H1 (cell line): ENCODE data around the gene TGM4. TPM values are rescaled to one million over a fixed set of nuclear protein-coding genes. Genes with fewer than 3 reads are reported as not detected.

ENCODE experiments used
- CTCF ChIA-PET: fragments of 300-600 bp; sonication (Branson Sonifier 250); formaldehyde crosslinking; loops from one replicate; lab custom pipeline; 2021; ENCODE audit not compliant: partially characterized antibody; lab: Charles Lee
- POLR2A ChIA-PET: fragments of 300-600 bp; sonication (Branson Sonifier 250); formaldehyde crosslinking; loops from one replicate; lab custom pipeline; 2021; ENCODE audit warnings: inconsistent platforms; ENCODE audit not compliant: partially characterized antibody; lab: Charles Lee
- DNase-seq, 2 experiments: peaks; one replicate each; pipeline versions ENCODE4 v3.0.0 to v3.0.0-alpha.2; 2010 to 2022; ENCODE audit warnings: low spot score in 2 of 2, low read depth in 1 of 2, mixed read lengths in 1 of 2
- FAIRE-seq: peaks from 2 replicates; lab custom pipeline; 2011; peaks lifted over from hg19 to GRCh38; lab: Jason Lieb, UNC
- H2AFZ ChIP-seq: 2 replicates; pipeline ENCODE4 v1.8.1; 2012; ENCODE audit warnings: low read length, inconsistent platforms
- H2AK5ac ChIP-seq: 2 replicates; pipeline ENCODE4 v1.6.1; 2013; ENCODE audit warnings: low read depth, low read length
- H2BK120ac ChIP-seq: replicated peaks from 2 replicates; pipeline ENCODE3; 2013; ENCODE audit warnings: low read depth, low read length, inconsistent platforms
- H2BK12ac ChIP-seq: 2 replicates; pipeline ENCODE4 v1.6.1; 2013; ENCODE audit warnings: low read depth, low read length
- H2BK15ac ChIP-seq: 2 replicates; pipeline ENCODE4 v1.6.1; 2013; ENCODE audit warnings: low read length
- H2BK20ac ChIP-seq: 2 replicates; pipeline ENCODE4 v1.6.1; 2013; ENCODE audit warnings: low read length
- H2BK5ac ChIP-seq: 2 replicates; pipeline ENCODE4 v1.6.1; 2013; ENCODE audit warnings: low read depth, low read length
- H3K14ac ChIP-seq: 2 replicates; pipeline ENCODE4 v1.6.1; 2013; ENCODE audit warnings: inconsistent platforms; ENCODE audit not compliant: insufficient read length
- H3K18ac ChIP-seq: 2 replicates; pipeline ENCODE4 v1.6.1; 2013; ENCODE audit warnings: low read length; ENCODE audit errors: extremely low read depth
- H3K23ac ChIP-seq: 2 replicates; pipeline ENCODE4 v1.6.1; 2013; ENCODE audit warnings: inconsistent platforms; ENCODE audit not compliant: insufficient read length
- H3K23me2 ChIP-seq: 2 replicates; pipeline ENCODE4 v1.6.1; 2013; ENCODE audit warnings: low read depth, low read length
- H3K27ac ChIP-seq: 2 replicates; pipeline ENCODE4 v1.6.1; 2011; ENCODE audit warnings: low read depth, low read length, inconsistent platforms
- H3K27me3 ChIP-seq, 4 experiments: replicated peaks in 1 of 4; 1 replicate in 1 of 4; 2 replicates in 3 of 4; pipeline versions ENCODE4 v1.6.1 to v1.8.1; 2011 to 2013; ENCODE audit warnings: low read length in 3 of 4, mild to moderate bottlenecking in 3 of 4, inconsistent platforms in 2 of 4, mixed read lengths in 2 of 4, moderate library complexity in 1 of 4; ENCODE audit not compliant: control insufficient read depth in 3 of 4, insufficient read depth in 3 of 4; ENCODE audit errors: extremely low read depth in 1 of 4
- H3K36me3 ChIP-seq, 4 experiments: 2 replicates each; pipeline versions ENCODE4 v1.6.1 to v1.8.1; 2011 to 2013; ENCODE audit warnings: mild to moderate bottlenecking in 4 of 4, low read length in 3 of 4, moderate library complexity in 2 of 4, control low read depth in 1 of 4, inconsistent platforms in 1 of 4; ENCODE audit not compliant: insufficient read depth in 4 of 4, control insufficient read depth in 2 of 4
- H3K4ac ChIP-seq: replicated peaks from 2 replicates; pipeline ENCODE3; 2013; ENCODE audit warnings: low read length, low read depth, mixed read lengths, inconsistent platforms; ENCODE audit not compliant: insufficient read length
- H3K4me1 ChIP-seq, 4 experiments: replicated peaks in 1 of 4; 1 replicate in 1 of 4; 2 replicates in 3 of 4; pipeline versions ENCODE4 v1.6.1 to v1.8.1; 2011 to 2013; ENCODE audit warnings: low read length in 3 of 4, inconsistent platforms in 2 of 4, mixed read lengths in 1 of 4; ENCODE audit not compliant: insufficient read depth in 4 of 4, control insufficient read depth in 3 of 4
- H3K4me2 ChIP-seq, 2 experiments: 2 replicates each; pipeline versions ENCODE4 v1.6.1 to v1.8.1; 2011 to 2013; ENCODE audit warnings: low read depth in 2 of 2, low read length in 2 of 2, control low read depth in 1 of 2, inconsistent platforms in 1 of 2, mild to moderate bottlenecking in 1 of 2; ENCODE audit not compliant: insufficient read depth in 1 of 2
- H3K4me3 ChIP-seq, 4 experiments: fragments of 200-600, 300-600 bp in 1 of 4; sonication (generic), shearing (Covaris generic), sonication (Bioruptor Twin) in 1 of 4; 2 replicates each; pipeline versions ENCODE4 v1.5.1 to v1.8.1; 2011 to 2016; ENCODE audit warnings: low read length in 4 of 4, low read depth in 3 of 4, control low read depth in 2 of 4, inconsistent platforms in 2 of 4, mild to moderate bottlenecking in 2 of 4, mixed read lengths in 1 of 4, moderate library complexity in 1 of 4; ENCODE audit not compliant: insufficient read depth in 2 of 4; ENCODE audit errors: extremely low read depth in 1 of 4
- H3K56ac ChIP-seq: replicated peaks from 2 replicates; pipeline ENCODE3; 2013; ENCODE audit warnings: low read depth, mild to moderate bottlenecking, mixed read lengths, low read length, inconsistent platforms; ENCODE audit not compliant: insufficient read length
- H3K79me1 ChIP-seq: 2 replicates; pipeline ENCODE4 v1.6.1; 2013; ENCODE audit warnings: low read depth, low read length, control low read depth
- H3K79me2 ChIP-seq, 2 experiments: 2 replicates each; pipeline versions ENCODE4 v1.6.1 to v1.8.1; 2012 to 2013; ENCODE audit warnings: low read length in 2 of 2, mild to moderate bottlenecking in 2 of 2, inconsistent platforms in 1 of 2; ENCODE audit not compliant: insufficient read depth in 2 of 2, control insufficient read depth in 1 of 2
- H3K9ac ChIP-seq, 4 experiments: replicated peaks in 1 of 4; 1 replicate in 1 of 4; 2 replicates in 3 of 4; pipeline versions ENCODE4 v1.6.1 to v1.8.1; 2011 to 2013; ENCODE audit warnings: low read depth in 3 of 4, low read length in 3 of 4, control low read depth in 2 of 4, mild to moderate bottlenecking in 2 of 4, moderate library complexity in 2 of 4, inconsistent platforms in 1 of 4; ENCODE audit errors: extremely low read depth in 1 of 4
- H3K9me3 ChIP-seq, 2 experiments: 2 replicates each; pipeline versions ENCODE4 v1.6.1 to v1.8.1; 2012 to 2013; ENCODE audit warnings: mild to moderate bottlenecking in 2 of 2, moderate library complexity in 2 of 2, control low read depth in 1 of 2, inconsistent platforms in 1 of 2, low read depth in 1 of 2, low read length in 1 of 2, mixed read lengths in 1 of 2; ENCODE audit not compliant: insufficient read depth in 2 of 2
- H4K20me1 ChIP-seq, 2 experiments: replicated peaks in 1 of 2; 2 replicates each; pipeline versions ENCODE3 to v1.8.1; 2011 to 2013; ENCODE audit warnings: inconsistent platforms in 2 of 2, low read length in 2 of 2, mild to moderate bottlenecking in 1 of 2; ENCODE audit not compliant: insufficient read depth in 2 of 2, control insufficient read depth in 1 of 2
- H4K5ac ChIP-seq: 2 replicates; pipeline ENCODE4 v1.6.1; 2013; ENCODE audit warnings: low read length, low read depth, mixed read lengths, inconsistent platforms; ENCODE audit not compliant: insufficient read length
- H4K8ac ChIP-seq: 2 replicates; pipeline ENCODE4 v1.8.0; 2013; ENCODE audit warnings: mild to moderate bottlenecking, moderate library complexity, low read length, inconsistent platforms; ENCODE audit not compliant: insufficient read depth; ENCODE audit errors: extremely low read depth
- H4K91ac ChIP-seq: replicated peaks from 2 replicates; pipeline ENCODE3; 2013; ENCODE audit warnings: low read length, mixed read lengths, inconsistent platforms; ENCODE audit not compliant: insufficient read length
- WGBS, 2 experiments: shearing (Covaris generic) in 1 of 2; methylation state at CpG; one replicate each; pipeline versions ENCODE4 v1.1.6 to v1.1.7; 2013 to 2015; ENCODE audit warnings: low lambda C conversion rate in 2 of 2, mixed read lengths in 2 of 2, inconsistent platforms in 1 of 2, low coverage in 1 of 2, missing lambda C conversion rate in 1 of 2; ENCODE audit not compliant: insufficient replicate concordance in 2 of 2, insufficient coverage in 1 of 2, insufficient read length in 1 of 2; ENCODE audit errors: extremely low coverage in 1 of 2, missing lambda C conversion rate in 1 of 2; 5-methylcytosine and 5-hydroxymethylcytosine counted together
- polyA plus RNA-seq, 7 experiments: library from polyadenylated mRNA; depleted of rRNA in 3 of 7; stranded (reverse) in 5 of 7; unstranded in 2 of 7; fragments of >200 nt in 5 of 7; fragments of 200-250 nt in 2 of 7; gene quantifications; 1 replicate in 5 of 7; 2 replicates in 1 of 7; 4 replicates in 1 of 7; pipeline versions ENCODE4 v1.2.1 to v1.2.3, GENCODE V29; 2011 to 2013; ENCODE audit warnings: missing spikeins in 2 of 7, mixed read lengths in 2 of 7
- total RNA-seq: library from RNA; stranded (reverse); fragmentation: NEBNext Ultra II Directional; extraction: Animal tissue kit (Norgen Biotek cat#: 25700); gene quantifications from 2 replicates; pipeline ENCODE4 v1.2.1, GENCODE V29; 2021

The TGM4 gene
- total and polyA plus RNA-seq, 2 of the 8 experiments (the other 6 are each of a cell fraction or from before 2014, with no cell fraction given), result 0.02 TPM; not detected in 1

DNA sequence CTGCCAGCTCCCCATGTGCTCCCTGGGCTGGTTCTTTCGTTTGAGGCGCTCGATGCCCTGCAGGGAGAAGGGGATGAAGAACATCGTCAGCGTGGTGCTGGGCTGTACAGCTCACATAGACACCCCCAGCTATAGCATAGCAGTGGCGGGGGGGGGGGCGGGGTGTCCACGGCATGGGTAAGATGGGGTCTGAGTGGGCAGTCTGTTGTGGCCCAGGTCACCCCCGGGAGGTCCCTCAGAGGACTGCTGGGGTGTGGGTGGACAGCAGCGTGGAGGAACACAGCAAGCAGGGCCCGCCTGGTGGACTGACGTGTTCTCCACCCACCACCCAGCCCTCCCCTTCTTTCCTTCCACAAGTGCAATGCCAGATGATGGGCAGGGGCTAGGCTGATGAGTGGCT lies 43.7 kb downstream of the TGM4 start:
- no peak overlapping the region for H4K8ac ChIP-seq
- H3K14ac ChIP-seq, result no peak overlapping the region
- H2BK12ac ChIP-seq, result no peak overlapping the region
- no peak overlapping the region for H3K56ac ChIP-seq
- peaks cover 0 to 4% (median 1%) of the 10 kb centered on the region in 4 experiments; a peak in 1 of 8 replicates for H3K36me3 ChIP-seq
- ChIA-PET POLR2A (no interaction called here), CTCF (interaction anchor here (0.9 to 6.3 kb wide), 4 partner anchors 9 to 29 kb away, joined by 3 to 69 read pairs (median 5); no protein-coding TSS in a partner anchor)
- H3K79me1 ChIP-seq, result no peaks in the 10 kb centered on the region
- no peaks in the 10 kb centered on the region for H3K9me3 ChIP-seq
- H3K23me2 ChIP-seq, result no peaks in the 10 kb centered on the region
- H3K27ac ChIP-seq, result no peak overlapping the region
- H3K4ac ChIP-seq, result no peak overlapping the region
- 82% methylated on average over 4 of the region's 12 CpGs; no CpG with 5 or more reads in 1 of the 2 experiments for WGBS, 2 experiments
- H2BK5ac ChIP-seq, result no peak overlapping the region
- DNase-seq (no peak), FAIRE-seq (no peak)
- no peak overlapping the region for H3K18ac ChIP-seq
- H2BK15ac ChIP-seq, result no peak overlapping the region
- H4K20me1 ChIP-seq, result no peaks in the 10 kb centered on the region
- H3K27me3 ChIP-seq, result no peaks in the 10 kb centered on the region
- no peak overlapping the region for H2BK20ac ChIP-seq
- H2AK5ac ChIP-seq, result no peak overlapping the region
- H4K5ac ChIP-seq, result no peak overlapping the region
- no peak overlapping the region for H3K9ac ChIP-seq
- H3K23ac ChIP-seq, result no peak overlapping the region
- no peak overlapping the region for H2BK120ac ChIP-seq
- H2AFZ ChIP-seq, result no peak overlapping the region
- no peak overlapping the region for H3K4me2 ChIP-seq
- no peak overlapping the region for H4K91ac ChIP-seq
- no peak overlapping the region for H3K4me3 ChIP-seq
- H3K79me2 ChIP-seq, result no peaks in the 10 kb centered on the region
- peaks cover 0 to 2% (median 0%) of the 10 kb centered on the region in 4 experiments; a peak in 1 of 7 replicates for H3K4me1 ChIP-seq
